GM18502 (cell line): ENCODE measurements around the gene LBX1.

Source experiments
- ATAC-seq: cut with Tn5 transposase; IDR thresholded peaks from one replicate; pipeline ENCODE4 v1.9.1; 2021; ENCODE audit warnings: mild to moderate bottlenecking; ENCODE audit not compliant: unreplicated experiment, poor library complexity

Gene LBX1

DNA sequence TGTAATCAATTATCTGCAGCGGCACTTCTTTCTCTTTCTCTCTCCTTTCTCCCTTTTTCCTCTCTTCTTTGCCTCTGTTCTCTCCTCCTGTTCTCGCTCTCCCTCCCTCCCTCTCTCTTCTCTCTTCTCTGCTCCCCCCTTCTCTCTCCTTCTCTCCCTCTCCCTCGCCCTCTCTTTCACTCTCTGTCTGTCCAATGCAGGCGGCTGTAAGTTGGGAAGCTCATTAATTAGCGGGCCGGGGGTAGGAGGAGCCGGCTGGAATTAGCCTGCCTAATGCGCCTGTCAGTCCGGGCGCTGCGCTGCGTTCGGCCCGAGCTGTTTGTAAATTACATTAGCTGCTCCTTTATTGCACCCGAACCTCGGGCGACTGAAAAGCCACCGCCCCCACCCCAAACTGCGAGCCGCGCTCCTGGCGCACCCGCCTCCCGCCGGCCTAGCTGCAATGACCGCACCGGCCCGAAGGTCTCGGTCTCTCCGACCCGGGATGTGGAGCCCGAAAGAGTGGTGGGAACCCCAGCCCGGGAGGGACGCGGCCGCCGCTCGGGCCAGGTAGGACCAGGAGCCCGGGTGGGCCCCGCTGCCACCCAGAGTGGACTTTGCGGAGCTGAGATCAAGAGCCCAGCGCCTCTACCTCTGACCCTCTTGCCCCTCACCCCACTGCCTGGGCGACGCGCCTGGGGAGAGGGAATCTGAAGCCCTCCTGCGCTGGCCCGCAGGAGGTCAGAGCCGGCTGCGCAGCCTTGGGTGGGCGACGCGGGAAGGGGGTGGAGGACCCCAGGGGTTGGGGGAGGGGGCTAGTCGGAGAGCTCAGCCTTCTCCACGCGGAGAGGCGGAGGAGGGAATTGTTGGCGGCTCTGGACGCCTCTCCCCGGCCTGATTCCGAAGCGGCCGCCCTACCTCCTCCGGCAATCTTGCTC is at the start of gene LBX1:
Gene LBX1 (minus strand): TSS at position 198 of the 917 bp plus-strand sequence. CDS start 648 bp downstream, outside the sequence.
- no peak for ATAC-seq

DNA sequence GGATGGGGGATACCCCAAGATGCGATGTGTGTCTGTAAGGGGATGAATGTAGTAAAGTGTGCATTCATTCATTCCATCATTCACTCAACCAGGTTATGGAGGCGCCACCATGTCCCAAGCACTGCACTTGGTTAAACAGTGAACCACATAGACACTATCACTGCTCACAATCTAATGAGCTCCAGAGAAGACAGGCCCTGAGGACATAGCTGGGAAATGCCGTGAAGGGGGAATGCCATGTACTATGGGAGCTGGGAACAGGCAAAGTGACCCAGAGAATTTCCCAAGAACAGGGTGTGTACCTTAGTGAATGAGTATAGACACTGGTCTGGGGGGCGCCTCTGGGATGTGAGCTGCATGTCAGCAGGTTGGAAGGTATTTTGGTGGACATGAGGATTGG is 44.5 kb upstream of the LBX1 start:
- no peak for ATAC-seq

DNA sequence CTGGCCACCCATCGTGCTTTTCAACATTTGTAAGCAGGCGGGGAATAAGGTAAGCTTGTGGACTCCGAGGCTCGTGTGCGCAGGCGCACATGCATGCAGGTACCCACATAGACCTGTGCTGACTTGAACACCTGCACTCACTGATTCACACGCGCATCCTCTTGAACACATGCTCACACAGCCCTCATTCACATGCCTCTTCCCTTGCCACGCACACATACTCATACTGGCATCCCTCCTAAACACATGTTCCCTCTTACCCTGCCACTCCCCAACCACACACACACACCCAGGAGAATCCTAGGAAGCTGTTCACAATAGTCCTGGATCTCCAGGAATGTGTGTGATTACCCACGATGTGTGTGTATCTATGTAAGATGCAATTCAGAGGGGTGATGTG is 44.1 kb upstream of the LBX1 start:
- no peak for ATAC-seq

DNA sequence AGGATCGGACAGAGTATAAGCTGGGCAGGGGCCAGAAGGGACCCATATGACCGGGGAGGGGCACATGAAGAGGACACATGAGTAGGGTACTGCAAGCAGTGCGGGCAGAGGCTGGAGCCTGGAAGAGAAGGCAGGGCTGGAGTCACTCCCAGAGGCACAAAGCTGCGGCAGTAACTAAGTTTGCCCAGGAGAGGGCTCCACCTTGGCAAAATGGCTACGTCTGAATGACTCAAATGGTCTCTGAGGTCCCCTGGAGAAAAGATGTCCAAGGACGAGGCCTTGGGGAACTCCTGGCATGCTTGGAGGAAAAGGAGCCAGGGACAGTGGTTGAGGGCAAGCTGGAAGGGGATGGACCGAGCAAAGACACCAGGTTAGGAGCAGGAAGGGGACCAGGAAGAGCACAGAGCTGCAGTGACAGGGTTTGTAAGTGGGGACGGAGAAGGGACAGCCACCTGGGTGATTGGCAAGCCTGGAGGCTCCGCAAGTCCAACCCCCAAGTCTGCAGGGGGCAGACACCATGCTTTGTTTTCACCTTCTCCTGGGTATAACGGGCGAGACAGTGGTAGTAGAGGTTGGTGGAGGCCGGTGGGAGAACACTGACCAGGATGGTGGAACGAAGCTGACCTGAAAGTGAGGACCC is 43.1 kb upstream of the LBX1 start:
- no peak for ATAC-seq

DNA sequence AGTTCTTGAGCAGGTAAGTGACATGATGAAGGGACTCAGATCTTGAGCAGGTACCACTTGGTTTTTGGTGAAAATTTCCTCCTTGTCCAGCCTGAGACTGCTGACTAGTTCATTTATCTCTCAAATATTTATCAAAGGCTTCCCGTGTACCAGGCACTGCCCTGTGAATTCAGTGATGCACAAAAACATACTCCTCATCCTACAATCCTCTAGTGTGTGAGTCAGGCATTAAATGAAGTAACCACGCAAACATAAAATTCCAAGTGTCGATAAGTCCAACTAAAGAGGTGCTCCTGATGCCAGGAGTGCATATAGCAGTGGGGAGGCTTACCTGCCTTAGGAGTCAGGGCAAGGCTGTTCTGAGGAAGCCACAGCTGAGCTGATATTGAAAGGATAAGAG is 41.5 kb upstream of the LBX1 start:
- ATAC-seq, result no peak

DNA sequence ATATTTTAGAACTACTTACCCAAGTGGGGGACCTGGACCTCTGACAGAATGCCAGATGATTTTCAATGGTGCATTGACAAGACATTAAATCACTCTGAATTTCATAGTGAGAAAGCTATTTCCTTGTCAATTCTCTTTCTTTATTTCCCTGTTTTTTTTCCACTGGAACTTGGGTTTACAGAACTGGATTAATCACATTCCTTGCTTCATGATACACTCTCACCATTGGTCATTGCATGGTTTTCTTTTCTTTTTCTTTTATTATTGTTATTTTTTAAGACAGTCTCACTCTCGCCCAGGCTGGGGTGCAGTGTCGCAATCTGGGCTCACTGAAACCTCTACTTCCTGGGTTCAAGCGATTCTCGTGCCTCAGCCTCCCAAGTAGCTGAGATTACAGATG is 38.5 kb upstream of the LBX1 start:
- no peak for ATAC-seq

DNA sequence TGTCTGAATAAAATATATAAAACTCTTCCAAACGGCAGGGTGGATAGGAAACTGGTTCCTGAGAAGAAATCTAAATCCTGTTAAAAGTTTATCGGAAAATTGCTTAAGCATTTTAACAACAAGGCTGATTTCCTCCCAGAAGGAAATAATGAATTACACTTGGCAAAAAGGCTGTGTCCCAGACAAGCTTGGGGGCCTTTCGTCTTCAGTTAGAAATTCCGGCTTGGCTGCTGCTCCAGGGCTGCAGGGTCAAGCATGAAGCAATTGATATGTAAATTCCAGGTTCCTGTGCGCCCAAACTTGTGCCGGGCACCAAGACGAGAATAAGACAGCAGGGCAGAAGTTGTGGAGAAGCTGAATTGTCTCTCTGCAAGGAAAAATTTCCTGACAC is 38.0 kb upstream of the LBX1 start:
- ATAC-seq, result no peak

GRCh38 chr10:101266381-101267289 is 37.4 kb upstream of the LBX1 start:
- ATAC-seq, result no peak

DNA sequence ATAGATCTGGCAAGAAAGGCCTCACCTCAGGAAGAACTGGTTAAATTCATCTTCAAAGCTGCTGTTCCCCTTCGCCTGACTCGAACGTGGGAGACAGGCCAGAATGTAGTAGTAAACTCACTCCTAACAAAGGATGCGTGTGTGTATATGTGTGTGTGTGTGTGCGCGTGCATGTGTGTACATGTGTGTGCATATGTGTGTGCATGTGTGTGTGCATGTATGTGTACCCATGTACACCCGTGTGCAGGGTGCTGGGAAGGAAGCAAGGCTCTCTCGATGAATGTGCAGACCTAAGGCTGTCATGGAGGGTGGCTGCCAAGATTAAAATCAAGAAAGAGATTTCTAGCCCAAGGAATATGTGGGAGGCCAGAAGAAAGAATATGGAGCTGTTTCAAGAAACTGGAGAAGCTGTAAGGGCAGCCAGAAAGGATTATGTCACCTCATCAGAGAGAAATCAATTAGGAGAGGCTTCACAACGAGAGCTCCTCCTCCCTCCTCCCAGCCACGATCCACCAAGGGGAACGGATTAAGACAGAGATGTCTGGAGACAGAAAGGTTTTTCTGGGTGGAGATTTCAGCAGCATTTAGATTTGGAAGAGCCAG is 34.0 kb upstream of the LBX1 start:
- ATAC-seq, result no peak

- no peak for ATAC-seq
These were observed 32.9 kb upstream of the LBX1 start for GRCh38 chr10:101262147-101262546.

DNA sequence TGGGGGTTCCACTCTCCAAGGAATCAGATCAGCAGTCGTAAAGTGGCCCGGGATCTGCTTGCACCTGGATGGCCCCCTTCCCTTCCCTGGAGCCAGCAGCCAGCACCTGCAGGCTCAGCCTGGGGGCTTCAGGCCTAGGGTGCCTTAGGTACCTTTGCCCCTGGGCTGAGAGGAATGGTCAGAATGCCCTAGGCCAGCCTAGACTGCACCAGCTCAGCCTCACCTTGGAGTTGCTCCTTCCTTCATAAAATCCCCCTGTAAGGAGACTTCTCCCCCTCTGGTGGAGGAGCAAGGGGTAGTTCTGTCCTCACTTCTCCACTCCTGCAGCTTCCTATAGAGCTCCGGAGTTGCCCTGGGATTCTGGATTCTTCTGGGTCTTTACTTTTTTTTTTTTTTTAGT is 32.4 kb upstream of the LBX1 start:
- no peak for ATAC-seq

DNA sequence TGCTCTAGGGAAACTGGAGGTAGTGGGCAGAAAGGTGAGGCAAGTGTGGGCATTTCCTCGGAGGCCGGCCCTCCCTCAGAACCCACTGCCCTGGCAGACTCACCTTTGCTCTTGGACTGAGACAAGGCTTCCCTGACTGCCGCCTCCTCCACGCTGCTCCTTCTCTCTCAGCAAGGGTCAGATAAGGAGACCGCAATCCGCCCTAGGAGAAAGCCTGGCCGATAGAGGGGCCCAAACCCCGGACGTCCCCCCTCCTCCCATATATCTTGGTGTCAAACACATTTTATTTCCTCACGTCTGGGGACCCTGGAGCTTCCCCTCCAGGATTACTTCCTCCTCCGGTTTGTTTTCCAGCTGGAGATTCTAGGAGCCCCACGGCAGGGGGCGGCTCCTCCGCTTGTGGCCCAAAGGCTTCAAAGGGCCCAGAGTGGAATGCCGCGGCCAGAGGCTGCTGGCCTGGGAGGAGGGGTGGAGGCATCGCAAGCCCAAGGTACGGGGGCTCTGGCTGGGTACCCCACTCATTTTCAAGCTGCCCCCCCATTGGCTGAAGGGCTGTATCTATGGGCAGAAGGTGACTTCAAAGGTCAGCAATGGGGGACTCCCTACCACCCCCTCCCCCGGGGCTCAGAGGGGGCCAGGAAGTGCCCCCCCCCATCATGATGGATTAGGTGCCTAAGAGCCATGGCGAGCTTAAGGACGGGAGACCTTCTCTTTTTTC is 31.7 kb upstream of the LBX1 start:
- no peak for ATAC-seq

GRCh38 chr10:101258179-101258885 is 29.1 kb upstream of the LBX1 start:
- ATAC-seq, result no peak

- no peak for ATAC-seq
These were observed 28.2 kb upstream of the LBX1 start for GRCh38 chr10:101257491-101257890.

- ATAC-seq, result no peak
These were observed 27.8 kb upstream of the LBX1 start for GRCh38 chr10:101257084-101257483.

- no peak for ATAC-seq
These were observed 27.1 kb upstream of the LBX1 start for GRCh38 chr10:101256387-101256786.

GRCh38 chr10:101250136-101250535 is 20.9 kb upstream of the LBX1 start:
- ATAC-seq, result no peak

DNA sequence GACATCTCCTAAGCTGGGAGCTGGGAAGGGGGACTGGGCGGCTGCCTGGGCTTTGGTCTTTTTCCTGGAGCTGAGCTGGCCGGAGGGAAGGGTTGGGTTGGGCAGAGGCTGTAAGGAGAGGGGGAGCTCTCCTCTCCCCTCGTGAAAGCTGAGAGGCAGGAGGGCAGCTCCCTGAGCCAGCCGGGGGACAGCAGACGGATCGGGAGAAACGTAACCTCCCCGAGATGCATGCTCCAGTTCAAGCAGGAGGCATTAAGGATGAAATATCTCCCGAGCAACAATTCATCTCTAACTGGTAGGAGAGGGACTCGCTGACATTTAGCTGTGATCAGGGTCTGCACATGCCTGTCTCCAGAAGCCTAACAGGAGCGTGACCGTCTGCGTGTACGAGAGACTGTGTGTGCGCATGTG is 19.9 kb upstream of the LBX1 start:
- ATAC-seq, result no peak

GRCh38 chr10:101246639-101247038 is 17.4 kb upstream of the LBX1 start:
- no peak for ATAC-seq
